ENCODE measurements around the gene CKS1B. TPM values are rescaled to one million over a fixed set of nuclear protein-coding genes. Genes with fewer than 3 reads are reported as not detected.
A peak's percentile ranks its signal among the peaks of the same experiment; 100 is the strongest.

CKS1B gene
- total and polyA plus RNA-seq, 9 of the 15 experiments (the other 6 are each of a cell fraction or from before 2014, with no cell fraction given), result 215 to 1,103 (median 460) TPM

DNA sequence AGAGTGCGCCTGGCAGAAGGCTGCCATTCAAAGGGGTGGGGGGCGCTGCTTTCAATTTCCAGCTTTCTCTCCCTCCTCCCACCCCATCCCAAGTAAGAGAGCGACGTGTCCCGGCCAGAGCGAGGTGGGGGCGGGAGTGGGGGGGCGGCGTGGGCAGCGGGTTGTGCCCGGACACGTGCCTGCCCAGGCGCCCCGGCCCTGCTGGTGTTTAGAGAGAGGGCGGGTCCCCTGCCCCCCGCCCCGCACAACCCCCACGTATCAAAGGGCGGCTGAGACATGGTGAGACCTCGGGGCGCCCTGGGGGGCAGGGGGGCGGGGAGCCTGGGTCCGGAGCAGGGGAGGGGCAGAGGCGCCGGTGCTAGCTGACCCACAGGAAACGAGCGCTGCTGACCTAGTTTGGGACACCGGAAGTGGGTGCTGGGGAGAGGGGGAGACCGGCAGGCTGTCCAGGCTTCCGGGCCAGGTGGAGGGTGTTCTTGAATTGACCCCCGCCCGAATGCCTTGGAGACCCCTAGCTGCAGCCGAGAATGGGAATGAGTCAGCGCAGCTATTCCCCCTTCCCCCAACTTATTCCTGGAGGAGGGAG is 29.4 kb downstream of the CKS1B start (continued):
- TF ChIP-seq MCM7 (IDR thresholded peaks at IDR 0.05) (no peak), ZNF589 (CRISPR knock-in tag; IDR thresholded peaks at IDR 0.05; ENCODE audit: low read depth) (peak; percentile 66; the same call in 1 of the 2 replicates), ZNF217 (CRISPR knock-in tag; IDR thresholded peaks at IDR 0.05) (no peak), MEIS2 (IDR thresholded peaks at IDR 0.05; ENCODE audit: partially characterized antibody) (no peak)
- TF ChIP-seq, protein P1, sequence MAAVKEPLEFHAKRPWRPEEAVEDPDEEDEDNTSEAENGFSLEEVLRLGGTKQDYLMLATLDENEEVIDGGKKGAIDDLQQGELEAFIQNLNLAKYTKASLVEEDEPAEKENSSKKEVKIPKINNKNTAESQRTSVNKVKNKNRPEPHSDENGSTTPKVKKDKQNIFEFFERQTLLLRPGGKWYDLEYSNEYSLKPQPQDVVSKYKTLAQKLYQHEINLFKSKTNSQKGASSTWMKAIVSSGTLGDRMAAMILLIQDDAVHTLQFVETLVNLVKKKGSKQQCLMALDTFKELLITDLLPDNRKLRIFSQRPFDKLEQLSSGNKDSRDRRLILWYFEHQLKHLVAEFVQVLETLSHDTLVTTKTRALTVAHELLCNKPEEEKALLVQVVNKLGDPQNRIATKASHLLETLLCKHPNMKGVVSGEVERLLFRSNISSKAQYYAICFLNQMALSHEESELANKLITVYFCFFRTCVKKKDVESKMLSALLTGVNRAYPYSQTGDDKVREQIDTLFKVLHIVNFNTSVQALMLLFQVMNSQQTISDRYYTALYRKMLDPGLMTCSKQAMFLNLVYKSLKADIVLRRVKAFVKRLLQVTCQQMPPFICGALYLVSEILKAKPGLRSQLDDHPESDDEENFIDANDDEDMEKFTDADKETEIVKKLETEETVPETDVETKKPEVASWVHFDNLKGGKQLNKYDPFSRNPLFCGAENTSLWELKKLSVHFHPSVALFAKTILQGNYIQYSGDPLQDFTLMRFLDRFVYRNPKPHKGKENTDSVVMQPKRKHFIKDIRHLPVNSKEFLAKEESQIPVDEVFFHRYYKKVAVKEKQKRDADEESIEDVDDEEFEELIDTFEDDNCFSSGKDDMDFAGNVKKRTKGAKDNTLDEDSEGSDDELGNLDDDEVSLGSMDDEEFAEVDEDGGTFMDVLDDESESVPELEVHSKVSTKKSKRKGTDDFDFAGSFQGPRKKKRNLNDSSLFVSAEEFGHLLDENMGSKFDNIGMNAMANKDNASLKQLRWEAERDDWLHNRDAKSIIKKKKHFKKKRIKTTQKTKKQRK (IDR thresholded peaks at IDR 0.05; ENCODE audit: borderline replicate concordance, low read depth, low read length), result no peak
